ENCODE data around the gene PLEKHD1. TPM values are rescaled to one million over a fixed set of nuclear protein-coding genes. Genes with fewer than 3 reads are reported as not detected.
A peak's percentile ranks its signal among the peaks of the same experiment; 100 is the strongest.

The PLEKHD1 gene
- total RNA-seq, 4 donors from 2014 or later: 0.14 to 0.16 TPM; not detected in 2

DNA sequence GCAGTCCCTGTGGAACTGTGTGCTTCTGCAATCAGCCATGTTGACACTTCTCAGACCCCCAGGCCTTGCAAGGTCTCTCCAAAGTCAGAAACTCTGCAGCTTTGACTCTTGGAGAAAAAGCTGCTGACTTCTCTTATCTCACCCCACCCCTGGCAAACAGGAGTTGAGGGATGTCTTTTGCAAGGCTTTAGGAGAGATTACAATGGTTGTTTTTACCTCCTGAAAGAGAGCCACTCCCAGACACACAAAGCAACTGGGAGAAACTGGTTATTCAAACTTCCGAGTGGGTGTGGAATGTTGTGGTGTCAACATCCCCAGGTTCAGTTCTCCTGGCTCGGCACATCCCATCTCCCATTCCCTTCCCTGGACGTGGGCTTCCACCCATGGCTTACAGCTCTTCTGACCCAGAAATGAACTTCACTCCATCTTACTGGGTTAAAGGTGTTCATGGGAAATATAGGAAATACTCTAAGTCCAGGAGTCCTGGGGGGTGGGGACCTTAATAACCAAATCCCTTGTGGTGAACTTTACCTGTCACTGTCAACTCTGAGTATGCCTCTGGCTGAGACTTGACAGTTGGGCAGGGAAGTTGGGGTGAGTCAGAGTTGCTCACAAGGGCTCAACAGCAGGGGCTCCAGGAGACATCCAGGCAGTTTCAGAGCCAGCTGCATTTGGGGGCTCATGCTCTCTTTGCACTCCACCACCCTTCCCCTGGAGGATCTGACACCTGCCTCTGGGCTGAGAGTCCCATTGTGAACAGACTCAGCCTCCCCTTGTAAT, 48.2 kb downstream of the PLEKHD1 start:
- Histone ChIP-seq H3K27me3 (peaks cover 3% of the 10 kb centered on the region), H3K27ac (peak overlapping the region in 1 of 4 donors; percentile 63), H3K4me1 (peaks cover 0 to 5% (median 0%) of the 10 kb centered on the region in 4 donors), H3K4me3 (no peak overlapping the region), H3K36me3 (no peaks in the 10 kb centered on the region), H3K9me3 (no peaks in the 10 kb centered on the region)
- intact Hi-C loops (cut with DNase I; ENCODE audit: low total_unique reads): no loop called here
- TF ChIP-seq EP300 (IDR thresholded peaks at IDR 0.05; ENCODE audit: low read depth) (no peak), POLR2A (IDR thresholded peaks at IDR 0.05) (no peak), POLR2AphosphoS5 (IDR thresholded peaks at IDR 0.05) (no peak)
- TF ChIP-seq, protein P1, sequence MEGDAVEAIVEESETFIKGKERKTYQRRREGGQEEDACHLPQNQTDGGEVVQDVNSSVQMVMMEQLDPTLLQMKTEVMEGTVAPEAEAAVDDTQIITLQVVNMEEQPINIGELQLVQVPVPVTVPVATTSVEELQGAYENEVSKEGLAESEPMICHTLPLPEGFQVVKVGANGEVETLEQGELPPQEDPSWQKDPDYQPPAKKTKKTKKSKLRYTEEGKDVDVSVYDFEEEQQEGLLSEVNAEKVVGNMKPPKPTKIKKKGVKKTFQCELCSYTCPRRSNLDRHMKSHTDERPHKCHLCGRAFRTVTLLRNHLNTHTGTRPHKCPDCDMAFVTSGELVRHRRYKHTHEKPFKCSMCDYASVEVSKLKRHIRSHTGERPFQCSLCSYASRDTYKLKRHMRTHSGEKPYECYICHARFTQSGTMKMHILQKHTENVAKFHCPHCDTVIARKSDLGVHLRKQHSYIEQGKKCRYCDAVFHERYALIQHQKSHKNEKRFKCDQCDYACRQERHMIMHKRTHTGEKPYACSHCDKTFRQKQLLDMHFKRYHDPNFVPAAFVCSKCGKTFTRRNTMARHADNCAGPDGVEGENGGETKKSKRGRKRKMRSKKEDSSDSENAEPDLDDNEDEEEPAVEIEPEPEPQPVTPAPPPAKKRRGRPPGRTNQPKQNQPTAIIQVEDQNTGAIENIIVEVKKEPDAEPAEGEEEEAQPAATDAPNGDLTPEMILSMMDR (IDR thresholded peaks at IDR 0.05): no peak
- in situ Hi-C loops (cut with MboI; ENCODE audit: low pct_ligation_motif_present in 1 of 4, low pct_unique_long_range_greater_than_20kb in 1 of 4, low sequenced_read_pairs in 3 of 4): no loop called here
- 18 to 20% methylated on average over 1 to 3 of the region's 3 CpGs for WGBS, 2 donors (ENCODE audit: low coverage in 1 of 2)
- DNase-seq: peak; percentile 14

GRCh38 chr14:69535230-69535848, 50.8 kb downstream of the PLEKHD1 start:
- TF ChIP-seq, protein P1 (IDR thresholded peaks at IDR 0.05): peak; percentile 32 to 58 (median 52)
- TF ChIP-seq POLR2A (IDR thresholded peaks at IDR 0.05): no peak
- no peak for TF ChIP-seq EP300 (IDR thresholded peaks at IDR 0.05; ENCODE audit: low read depth)
- no peak for TF ChIP-seq POLR2AphosphoS5 (IDR thresholded peaks at IDR 0.05)
- Histone ChIP-seq H3K9me3 (no peaks in the 10 kb centered on the region), H3K36me3 (no peaks in the 10 kb centered on the region), H3K27ac (no peak overlapping the region), H3K4me1 (peaks cover 0 to 5% (median 1%) of the 10 kb centered on the region in 4 donors), H3K27me3 (peaks cover 3% of the 10 kb centered on the region), H3K4me3 (no peak overlapping the region)
- peak; percentile 22 for DNase-seq
- in situ Hi-C loops (cut with MboI; ENCODE audit: low pct_ligation_motif_present in 1 of 4, low pct_unique_long_range_greater_than_20kb in 1 of 4, low sequenced_read_pairs in 3 of 4) (no loop called here), intact Hi-C loops (cut with DNase I; ENCODE audit: low total_unique reads) (no loop called here)
- WGBS, 2 donors (ENCODE audit: low coverage in 1 of 2): 2% methylated on average over 4 of the region's 4 CpGs; no CpG with 5 or more reads in 1 of the 2 donors

GRCh38 chr14:69536971-69537370, 52.4 kb downstream of the PLEKHD1 start:
- no peak for DNase-seq
- Histone ChIP-seq H3K27me3 (peaks cover 3% of the 10 kb centered on the region), H3K4me3 (no peak overlapping the region), H3K27ac (no peak overlapping the region), H3K36me3 (no peaks in the 10 kb centered on the region), H3K4me1 (peaks cover 0 to 11% (median 2%) of the 10 kb centered on the region in 4 donors), H3K9me3 (no peaks in the 10 kb centered on the region)
- intact Hi-C loops (cut with DNase I; ENCODE audit: low total_unique reads) (no loop called here), in situ Hi-C loops (cut with MboI; ENCODE audit: low pct_ligation_motif_present in 1 of 4, low pct_unique_long_range_greater_than_20kb in 1 of 4, low sequenced_read_pairs in 3 of 4) (no loop called here)
- TF ChIP-seq POLR2AphosphoS5 (IDR thresholded peaks at IDR 0.05): no peak
- TF ChIP-seq POLR2A (IDR thresholded peaks at IDR 0.05): no peak

GRCh38 chr14:69537900-69538299, 53.4 kb downstream of the PLEKHD1 start:
- no peak overlapping the region for H3K27ac ChIP-seq
- H3K27me3 ChIP-seq: peaks cover 3% of the 10 kb centered on the region
- in situ Hi-C loops (cut with MboI; ENCODE audit: low pct_ligation_motif_present in 1 of 4, low pct_unique_long_range_greater_than_20kb in 1 of 4, low sequenced_read_pairs in 3 of 4) (no loop called here), intact Hi-C loops (cut with DNase I; ENCODE audit: low total_unique reads) (no loop called here)
- peaks cover 0 to 11% (median 0%) of the 10 kb centered on the region in 4 donors for H3K4me1 ChIP-seq
- H3K4me3 ChIP-seq: no peak overlapping the region
- H3K9me3 ChIP-seq: no peaks in the 10 kb centered on the region
- no peaks in the 10 kb centered on the region for H3K36me3 ChIP-seq
- DNase-seq: no peak
- 60 to 84% methylated on average over 1 of the region's 1 CpG for WGBS, 2 donors (ENCODE audit: low coverage in 1 of 2)
- TF ChIP-seq, protein P1 (IDR thresholded peaks at IDR 0.05): no peak
- TF ChIP-seq EP300 (IDR thresholded peaks at IDR 0.05; ENCODE audit: low read depth): no peak
- no peak for TF ChIP-seq POLR2AphosphoS5 (IDR thresholded peaks at IDR 0.05)
- TF ChIP-seq POLR2A (IDR thresholded peaks at IDR 0.05): no peak

Data from transverse colon (tissue), 4 donors.